Lower lobe of right lung (tissue), 2 donors: ENCODE measurements around the gene POC1A. TPM values are rescaled to one million over a fixed set of nuclear protein-coding genes. Genes with fewer than 3 reads are reported as not detected.
"Not testable (repeated sequence)": the region's sequence is repeated elsewhere in the genome, so short reads cannot be mapped to it uniquely, and the experiment has no call there.

Experiments
- ATAC-seq, 2 donors: fragments of 200-7000 bp; cut with Tn5 transposase; one replicate each; pipeline ENCODE4 v1.9.1; 2020 to 2022; ENCODE audit warnings: mild to moderate bottlenecking in 2 of 2, moderate library complexity in 2 of 2
- DNase-seq: peaks from one replicate; pipeline ENCODE4 v3.0.0-alpha.2; 2020
- H3K27ac ChIP-seq: fragments of 200-600 bp; one replicate; pipeline ENCODE4 v1.8.0; 2022
- H3K27me3 ChIP-seq: fragments of 200-600 bp; one replicate; pipeline ENCODE4 v1.8.0; 2022; ENCODE audit warnings: low read depth
- H3K36me3 ChIP-seq: fragments of 200-600 bp; one replicate; pipeline ENCODE4 v1.8.0; 2022; ENCODE audit warnings: mild to moderate bottlenecking
- H3K4me1 ChIP-seq: fragments of 200-600 bp; one replicate; pipeline ENCODE4 v1.8.0; 2022
- H3K4me3 ChIP-seq: fragments of 200-600 bp; one replicate; pipeline ENCODE4 v1.8.0; 2022; ENCODE audit warnings: mild to moderate bottlenecking
- H3K9me3 ChIP-seq: fragments of 200-600 bp; one replicate; pipeline ENCODE4 v1.8.0; 2022
- CTCF ChIP-seq: fragments of 200-600 bp; IDR thresholded peaks from one replicate; pipeline ENCODE4 v1.8.0; 2022; ENCODE audit warnings: antibody characterized with exemption, mild to moderate bottlenecking
- intact Hi-C: fragments of 100-400 bp; cut with DNase I; formaldehyde crosslinking; loops from one replicate; pipeline ENCODE4 v1.11.0; 2022
- total RNA-seq: library from RNA; stranded (reverse); fragmentation: NEBNext Ultra II Directional; extraction: Animal tissue kit (Norgen Biotek cat#: 25700); gene quantifications from one replicate; pipeline ENCODE4 v1.2.1, GENCODE V29; 2021
- donor health status: DM: no; HTN: yes; CAD: no; lungs with severe emphysema.

POC1A gene
- total RNA-seq, 1 donor from 2014 or later = 2.7 TPM

GRCh38 chr3:52159503-52159902, 5.3 kb upstream of the POC1A start:
- Histone ChIP-seq H3K4me3 (no peak overlapping the region), H3K4me1 (peaks cover 6% of the 10 kb centered on the region), H3K27ac (no peak overlapping the region), H3K27me3 (no peaks in the 10 kb centered on the region), H3K36me3 (no peaks in the 10 kb centered on the region), H3K9me3 (no peaks in the 10 kb centered on the region)
- intact Hi-C loops = no loop called here
- no peak for ATAC-seq
- TF ChIP-seq CTCF = no peak
- DNase-seq = no peak

- H3K9me3 ChIP-seq = no peaks in the 10 kb centered on the region
- peaks cover 18% of the 10 kb centered on the region for H3K4me1 ChIP-seq
- TF ChIP-seq CTCF = no peak
- no peak for DNase-seq
- H3K36me3 ChIP-seq = no peaks in the 10 kb centered on the region
- no peaks in the 10 kb centered on the region for H3K27me3 ChIP-seq
- no peak overlapping the region for H3K27ac ChIP-seq
- no peak for ATAC-seq
- no peak overlapping the region for H3K4me3 ChIP-seq
- intact Hi-C loops = no loop called here
Observed at GRCh38 chr3:52155912-52156311, 1.7 kb upstream of the POC1A start.

GRCh38 chr3:52153389-52154096, 680 bp downstream of the POC1A start:
- Histone ChIP-seq H3K4me3 (peak overlapping the region; percentile 70), H3K4me1 (peaks cover 18% of the 10 kb centered on the region), H3K27me3 (no peaks in the 10 kb centered on the region), H3K9me3 (no peaks in the 10 kb centered on the region), H3K27ac (peak overlapping the region; percentile 88), H3K36me3 (no peaks in the 10 kb centered on the region)
- DNase-seq (peak; percentile 49), ATAC-seq (peak; percentile 0 to 19)
- no peak for TF ChIP-seq CTCF
- intact Hi-C loops = no loop called here

GRCh38 chr3:52151991-52152390, 2.2 kb downstream of the POC1A start:
- H3K36me3 ChIP-seq, H3K4me3 ChIP-seq, H3K27me3 ChIP-seq, ATAC-seq, DNase-seq, intact Hi-C loops, H3K27ac ChIP-seq, H3K9me3 ChIP-seq: not testable (repeated sequence)
- H3K4me1 ChIP-seq = peaks cover 18% of the 10 kb centered on the region

GRCh38 chr3:52150860-52151259, 3.4 kb downstream of the POC1A start:
- intact Hi-C loops = no loop called here
- Histone ChIP-seq H3K27me3 (no peaks in the 10 kb centered on the region), H3K36me3 (no peaks in the 10 kb centered on the region), H3K4me3 (no peak overlapping the region), H3K27ac (no peak overlapping the region), H3K4me1 (peaks cover 18% of the 10 kb centered on the region), H3K9me3 (no peaks in the 10 kb centered on the region)
- DNase-seq (no peak), ATAC-seq (no peak)
- no peak for TF ChIP-seq CTCF

GRCh38 chr3:52150357-52150756, 3.9 kb downstream of the POC1A start:
- no peak for TF ChIP-seq CTCF
- Histone ChIP-seq H3K4me1 (peaks cover 18% of the 10 kb centered on the region), H3K36me3 (peaks cover 4% of the 10 kb centered on the region), H3K9me3 (no peaks in the 10 kb centered on the region), H3K4me3 (no peak overlapping the region), H3K27ac (no peak overlapping the region), H3K27me3 (no peaks in the 10 kb centered on the region)
- no peak for DNase-seq
- intact Hi-C loops = no loop called here
- no peak for ATAC-seq
